Esophagus squamous epithelium (tissue), 5 donors: ENCODE data around the gene B4GALNT2. TPM values are rescaled to one million over a fixed set of nuclear protein-coding genes. Genes with fewer than 3 reads are reported as not detected.
A peak's percentile ranks its signal among the peaks of the same experiment; 100 is the strongest.
"Not testable (repeated sequence)": the region's sequence is repeated elsewhere in the genome, so short reads cannot be mapped to it uniquely, and the experiment has no call there.

Experiments used
- DNase-seq: peaks from one replicate; lab custom pipeline; 2025; lab: John Stamatoyannopoulos, UW
- H3K27ac ChIP-seq, 4 donors: fragments of 200-600 bp; sonication (generic); one replicate each; pipeline ENCODE4 v1.5.1; 2016 to 2019; ENCODE audit warnings: mild to moderate bottlenecking in 1 of 4
- H3K27me3 ChIP-seq, 4 donors: fragments of 200-600 bp; sonication (generic); 1 replicate in 3 of 4; 2 replicates in 1 of 4; pipeline versions ENCODE4 v1.5.1 to v1.6.0; 2017 to 2021; ENCODE audit warnings: antibody characterized with exemption in 1 of 4
- H3K36me3 ChIP-seq, 3 donors: fragments of 200-600 bp; sonication (generic); one replicate each; pipeline ENCODE4 v1.5.1; 2016 to 2019
- H3K4me1 ChIP-seq, 3 donors: fragments of 200-600 bp; sonication (generic); one replicate each; pipeline ENCODE4 v1.5.1; 2017 to 2019
- H3K4me3 ChIP-seq, 4 donors: fragments of 200-600 bp; sonication (generic); 1 replicate in 3 of 4; 2 replicates in 1 of 4; pipeline ENCODE4 v1.5.1; 2016 to 2019; ENCODE audit warnings: mild to moderate bottlenecking in 2 of 4, moderate library complexity in 1 of 4
- H3K9me3 ChIP-seq, 3 donors: fragments of 200-600 bp; sonication (generic); one replicate each; pipeline ENCODE4 v1.5.1; 2016 to 2019
- POLR2A ChIP-seq, 4 donors: fragments of 450-650 bp; IDR thresholded peaks; one replicate each; pipeline ENCODE4 v1.6.1; 2017; ENCODE audit warnings: antibody characterized with exemption in 4 of 4, mild to moderate bottlenecking in 4 of 4, moderate library complexity in 3 of 4
- WGBS, 2 donors: methylation state at CpG; one replicate each; pipeline ENCODE4 v1.1.5; 2018; 5-methylcytosine and 5-hydroxymethylcytosine counted together
- intact Hi-C: fragments of 100-400 bp; cut with DNase I; formaldehyde crosslinking; loops from one replicate; pipeline ENCODE4 v1.15.0; 2022
- total RNA-seq, 4 donors: library from RNA; depleted of rRNA; stranded (reverse); fragments of >200 nt; gene quantifications; one replicate each; pipeline ENCODE4 v1.1.0, GENCODE V29; 2016
- TF ChIP-seq, protein P1 (sequence below), 6 experiments: fragments of 450-650 bp in 4 of 6; fragments of 200-600 bp in 2 of 6; sonication (generic) in 2 of 6; IDR thresholded peaks; one replicate each; pipeline ENCODE4 v1.5.1; 2016 to 2019; ENCODE audit warnings: antibody characterized with exemption in 6 of 6, mild to moderate bottlenecking in 4 of 6, moderate library complexity in 4 of 6
- donor health status: DM: yes; HTN: yes; CAD: no.

B4GALNT2 gene
- total RNA-seq, 4 donors from 2014 or later: 0.04 TPM; not detected in 3

DNA sequence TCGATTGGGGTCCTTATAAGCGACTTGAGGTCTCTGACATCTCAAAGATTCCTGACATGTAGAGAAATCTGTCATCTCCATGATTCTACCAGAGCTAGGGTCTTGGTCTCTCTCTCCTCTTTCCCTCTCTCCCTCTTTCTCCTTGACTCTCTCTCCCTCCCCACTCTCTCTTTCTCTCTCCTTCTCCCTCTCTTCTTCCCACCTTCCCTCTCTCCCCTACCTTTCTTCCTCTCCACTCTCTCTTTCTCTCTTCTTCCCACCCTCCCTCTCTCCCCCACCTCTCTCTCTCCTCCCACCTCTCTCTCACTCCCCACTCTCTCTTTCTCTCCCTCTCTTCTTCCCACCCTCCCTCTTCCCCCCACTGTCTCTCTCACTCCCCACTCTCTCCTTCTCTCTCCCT is 32.6 kb downstream of the B4GALNT2 start:
- H3K9me3 ChIP-seq: no peaks in the 10 kb centered on the region
- WGBS, 2 donors: 91 to 95% methylated on average over 2 of the region's 2 CpGs
- H3K27ac ChIP-seq: no peak overlapping the region
- H3K4me1 ChIP-seq: no peaks in the 10 kb centered on the region
- no peak for DNase-seq
- intact Hi-C loops: no loop called here
- peaks cover 0 to 87% (median 0%) of the 10 kb centered on the region in 4 donors for H3K27me3 ChIP-seq
- no peak overlapping the region for H3K4me3 ChIP-seq
- TF ChIP-seq, protein P1, sequence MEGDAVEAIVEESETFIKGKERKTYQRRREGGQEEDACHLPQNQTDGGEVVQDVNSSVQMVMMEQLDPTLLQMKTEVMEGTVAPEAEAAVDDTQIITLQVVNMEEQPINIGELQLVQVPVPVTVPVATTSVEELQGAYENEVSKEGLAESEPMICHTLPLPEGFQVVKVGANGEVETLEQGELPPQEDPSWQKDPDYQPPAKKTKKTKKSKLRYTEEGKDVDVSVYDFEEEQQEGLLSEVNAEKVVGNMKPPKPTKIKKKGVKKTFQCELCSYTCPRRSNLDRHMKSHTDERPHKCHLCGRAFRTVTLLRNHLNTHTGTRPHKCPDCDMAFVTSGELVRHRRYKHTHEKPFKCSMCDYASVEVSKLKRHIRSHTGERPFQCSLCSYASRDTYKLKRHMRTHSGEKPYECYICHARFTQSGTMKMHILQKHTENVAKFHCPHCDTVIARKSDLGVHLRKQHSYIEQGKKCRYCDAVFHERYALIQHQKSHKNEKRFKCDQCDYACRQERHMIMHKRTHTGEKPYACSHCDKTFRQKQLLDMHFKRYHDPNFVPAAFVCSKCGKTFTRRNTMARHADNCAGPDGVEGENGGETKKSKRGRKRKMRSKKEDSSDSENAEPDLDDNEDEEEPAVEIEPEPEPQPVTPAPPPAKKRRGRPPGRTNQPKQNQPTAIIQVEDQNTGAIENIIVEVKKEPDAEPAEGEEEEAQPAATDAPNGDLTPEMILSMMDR (IDR thresholded peaks at IDR 0.05): no peak
- TF ChIP-seq POLR2A (IDR thresholded peaks at IDR 0.05): no peak
- no peaks in the 10 kb centered on the region for H3K36me3 ChIP-seq

DNA sequence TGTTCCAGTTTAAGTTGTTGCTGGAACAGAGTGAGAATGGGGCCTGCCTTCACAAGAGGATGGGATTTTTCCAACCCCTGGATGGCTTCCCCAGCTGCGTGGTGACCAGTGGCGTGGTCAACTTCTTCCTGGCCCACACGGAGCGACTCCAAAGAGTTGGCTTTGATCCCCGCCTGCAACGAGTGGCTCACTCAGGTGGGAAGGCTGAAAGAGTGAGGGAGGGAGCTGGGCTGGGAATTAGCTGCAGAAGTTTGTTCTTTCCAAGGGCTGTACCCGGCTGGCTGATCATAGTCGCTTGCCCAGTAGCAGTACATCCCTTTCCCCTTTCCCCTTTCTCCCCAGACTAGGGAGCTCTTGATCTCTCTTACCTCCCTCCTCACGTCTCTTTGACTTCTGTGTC is 36.1 kb downstream of the B4GALNT2 start:
- no peaks in the 10 kb centered on the region for H3K36me3 ChIP-seq
- no peak overlapping the region for H3K27ac ChIP-seq
- H3K4me3 ChIP-seq: no peak overlapping the region
- DNase-seq: no peak
- no peaks in the 10 kb centered on the region for H3K4me1 ChIP-seq
- intact Hi-C loops: no loop called here
- no peak for TF ChIP-seq POLR2A (IDR thresholded peaks at IDR 0.05)
- TF ChIP-seq, protein P1 (IDR thresholded peaks at IDR 0.05): no peak
- no peaks in the 10 kb centered on the region for H3K9me3 ChIP-seq
- WGBS, 2 donors: 59 to 67% methylated on average over 5 to 9 of the region's 9 CpGs
- H3K27me3 ChIP-seq: peaks cover 0 to 98% (median 0%) of the 10 kb centered on the region in 4 donors

DNA sequence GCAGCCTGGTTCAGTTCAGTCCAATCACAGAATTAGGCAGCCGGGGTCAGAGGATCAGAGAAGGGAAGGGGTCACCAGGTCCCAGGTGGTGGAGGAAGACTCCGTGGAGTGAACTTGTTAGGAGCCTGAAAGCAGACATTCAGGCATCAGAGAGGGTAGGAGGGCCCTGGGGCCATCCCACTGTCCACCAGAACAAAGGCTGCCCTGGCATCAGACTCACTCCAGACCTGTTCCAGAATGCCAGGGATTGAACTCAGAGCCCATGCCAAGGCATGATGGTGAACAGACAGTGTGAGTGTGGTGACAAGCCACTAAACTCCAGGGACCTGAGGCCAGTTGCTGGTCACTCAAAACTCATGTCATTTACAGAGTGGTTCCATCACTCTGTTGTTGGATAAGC is 37.6 kb downstream of the B4GALNT2 start:
- H3K4me3 ChIP-seq: no peak overlapping the region
- intact Hi-C loops: no loop called here
- H3K4me1 ChIP-seq: no peaks in the 10 kb centered on the region
- TF ChIP-seq, protein P1 (IDR thresholded peaks at IDR 0.05): no peak
- TF ChIP-seq POLR2A (IDR thresholded peaks at IDR 0.05): no peak
- 38% methylated on average over 2 of the region's 2 CpGs; no CpG with 5 or more reads in 1 of the 2 donors for WGBS, 2 donors
- no peak overlapping the region for H3K27ac ChIP-seq
- no peaks in the 10 kb centered on the region for H3K36me3 ChIP-seq
- peaks cover 0 to 7% (median under 1%) of the 10 kb centered on the region in 3 donors for H3K9me3 ChIP-seq
- no peak for DNase-seq
- H3K27me3 ChIP-seq: peaks cover 0 to 93% (median 0%) of the 10 kb centered on the region in 4 donors

DNA sequence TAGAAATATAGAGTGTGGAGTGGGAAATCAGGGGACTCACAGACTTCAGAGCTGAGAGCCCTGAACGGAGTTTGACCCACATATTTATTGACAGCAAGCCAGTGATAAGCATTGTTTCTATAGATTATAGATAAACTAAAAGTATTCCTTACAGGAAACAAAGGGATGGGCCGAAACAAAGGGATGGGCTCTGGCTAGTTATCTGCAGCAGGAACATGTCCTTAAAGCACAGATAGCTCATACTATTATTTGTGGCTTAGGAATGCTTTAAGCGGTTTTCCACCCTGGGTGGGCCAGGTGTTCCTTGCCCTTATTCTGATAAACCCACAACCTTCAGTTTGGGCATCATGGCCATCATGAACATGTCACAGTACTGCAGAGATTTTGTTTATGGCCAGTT is 38.1 kb downstream of the B4GALNT2 start:
- H3K4me1 ChIP-seq, DNase-seq, H3K4me3 ChIP-seq, H3K36me3 ChIP-seq, intact Hi-C loops, H3K27ac ChIP-seq: not testable (repeated sequence)
- H3K27me3 ChIP-seq: peaks cover 0 to 93% (median 0%) of the 10 kb centered on the region in 4 donors
- WGBS, 2 donors: 73 to 81% methylated on average over 3 of the region's 3 CpGs
- peaks cover 0 to 12% (median 5%) of the 10 kb centered on the region in 3 donors for H3K9me3 ChIP-seq

DNA sequence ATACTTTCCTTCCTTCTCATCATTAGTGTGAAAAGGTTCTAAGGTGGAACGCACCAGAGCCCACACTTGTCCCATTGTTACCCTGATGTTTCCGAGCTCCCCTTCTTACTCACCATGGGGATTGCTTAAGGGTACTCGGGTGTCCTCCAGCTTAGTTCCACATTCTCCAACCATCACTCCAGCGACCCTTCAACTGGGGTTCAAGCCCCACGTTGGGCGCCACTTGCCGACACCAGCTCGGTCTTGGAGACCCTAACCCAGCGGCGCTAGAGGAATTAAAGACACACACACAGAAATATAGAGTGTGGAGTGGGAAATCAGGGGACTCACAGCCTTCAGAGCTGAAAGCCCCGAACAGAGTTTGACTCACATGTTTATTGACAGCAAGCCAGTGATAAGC is 43.4 kb downstream of the B4GALNT2 start:
- H3K4me1 ChIP-seq, H3K27ac ChIP-seq, H3K4me3 ChIP-seq, H3K36me3 ChIP-seq, intact Hi-C loops, DNase-seq: not testable (repeated sequence)
- 89 to 91% methylated on average over 5 to 11 of the region's 11 CpGs for WGBS, 2 donors
- Histone ChIP-seq H3K27me3 (peaks cover 0 to 49% (median 0%) of the 10 kb centered on the region in 4 donors), H3K9me3 (peaks cover 0 to 33% (median 20%) of the 10 kb centered on the region in 3 donors)

DNA sequence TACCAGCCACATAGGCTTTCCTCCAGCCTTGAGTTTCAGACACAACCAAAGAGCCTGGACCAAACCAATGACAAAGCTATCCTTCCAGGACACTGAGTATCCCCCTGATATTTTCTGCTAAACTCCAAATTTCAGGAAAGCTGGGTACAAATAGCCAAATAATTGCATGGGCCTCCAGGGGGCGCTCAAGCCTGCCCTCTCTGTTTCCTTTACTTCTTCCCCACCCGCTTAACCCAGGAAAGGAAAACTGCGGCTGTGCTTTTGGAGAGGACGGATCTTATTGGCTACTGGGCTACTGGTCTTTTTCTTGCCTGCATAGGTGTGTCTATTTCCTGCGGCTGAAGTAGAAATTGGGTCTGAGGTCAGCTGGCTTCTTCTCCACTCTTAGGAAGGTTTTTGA is 47.7 kb downstream of the B4GALNT2 start:
- peaks cover 0 to 31% (median 0%) of the 10 kb centered on the region in 4 donors for H3K27me3 ChIP-seq
- no peaks in the 10 kb centered on the region for H3K36me3 ChIP-seq
- H3K4me3 ChIP-seq: no peak overlapping the region
- no peaks in the 10 kb centered on the region for H3K4me1 ChIP-seq
- no peak for TF ChIP-seq POLR2A (IDR thresholded peaks at IDR 0.05)
- TF ChIP-seq, protein P1 (IDR thresholded peaks at IDR 0.05): peak; percentile 63 to 79 (median 70)
- intact Hi-C loops: loop anchor here (5.0 kb wide), 1 partner anchor 42 kb away; no protein-coding TSS in a partner anchor
- peaks cover 0 to 25% (median 20%) of the 10 kb centered on the region in 3 donors for H3K9me3 ChIP-seq
- no peak for DNase-seq
- whole genome bisulfite sequencing, 2 donors: 13 to 17% methylated on average over 5 of the region's 5 CpGs
- no peak overlapping the region for H3K27ac ChIP-seq
